ENCODE measurements around the gene HM13.

Gene HM13

DNA sequence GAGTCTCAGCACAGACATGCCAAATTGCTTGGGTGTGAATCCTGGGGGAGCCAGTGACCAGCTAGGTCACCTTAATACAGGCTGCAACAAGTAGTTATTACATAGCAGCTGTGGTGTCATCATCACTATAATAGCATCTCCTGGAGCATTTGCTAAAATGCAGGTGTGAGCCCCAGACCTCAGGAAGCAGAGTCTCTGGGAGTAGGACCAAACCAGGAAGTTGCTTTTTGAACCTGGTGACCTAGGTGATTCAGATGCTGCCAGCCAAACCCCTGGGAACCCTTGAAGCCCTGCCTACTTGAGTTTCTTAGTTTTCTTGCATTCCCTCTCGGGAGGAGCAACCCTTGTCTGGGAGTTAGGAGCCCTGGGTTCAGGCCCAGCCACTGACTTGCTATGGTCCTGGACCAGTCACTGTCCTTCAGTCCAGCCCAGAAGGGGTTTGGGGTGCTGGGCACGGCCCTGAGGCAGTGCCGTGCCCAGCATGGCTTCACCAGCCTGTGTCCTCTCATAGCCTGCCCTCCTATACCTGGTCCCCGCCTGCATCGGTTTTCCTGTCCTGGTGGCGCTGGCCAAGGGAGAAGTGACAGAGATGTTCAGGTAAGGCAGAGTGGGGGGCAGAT, 51.6 kb downstream of the HM13 start:
- Histone ChIP-seq H3K4me1 (ENCODE audit: low read depth, poor library complexity, severe bottlenecking) (peaks cover 100% of the 10 kb centered on the region), H3K27ac (peak overlapping the region; percentile 88), H3K4me3 (IDR thresholded peaks at IDR 0.05; ENCODE audit: insufficient read depth, low read depth, low read length) (no peak overlapping the region), H3K36me3 (ENCODE audit: insufficient read depth) (no peaks in the 10 kb centered on the region), H3K9ac (no peak overlapping the region), H3K79me2 (ENCODE audit: insufficient read depth, low read depth) (no peaks in the 10 kb centered on the region), H4K20me1 (ENCODE audit: insufficient read depth) (no peaks in the 10 kb centered on the region), H3K4me2 (peak overlapping the region; percentile 58), H2AFZ (ENCODE audit: low read depth) (no peak overlapping the region), H3K27me3 (ENCODE audit: insufficient read depth, low read depth) (no peaks in the 10 kb centered on the region)
- TF ChIP-seq, protein P1, sequence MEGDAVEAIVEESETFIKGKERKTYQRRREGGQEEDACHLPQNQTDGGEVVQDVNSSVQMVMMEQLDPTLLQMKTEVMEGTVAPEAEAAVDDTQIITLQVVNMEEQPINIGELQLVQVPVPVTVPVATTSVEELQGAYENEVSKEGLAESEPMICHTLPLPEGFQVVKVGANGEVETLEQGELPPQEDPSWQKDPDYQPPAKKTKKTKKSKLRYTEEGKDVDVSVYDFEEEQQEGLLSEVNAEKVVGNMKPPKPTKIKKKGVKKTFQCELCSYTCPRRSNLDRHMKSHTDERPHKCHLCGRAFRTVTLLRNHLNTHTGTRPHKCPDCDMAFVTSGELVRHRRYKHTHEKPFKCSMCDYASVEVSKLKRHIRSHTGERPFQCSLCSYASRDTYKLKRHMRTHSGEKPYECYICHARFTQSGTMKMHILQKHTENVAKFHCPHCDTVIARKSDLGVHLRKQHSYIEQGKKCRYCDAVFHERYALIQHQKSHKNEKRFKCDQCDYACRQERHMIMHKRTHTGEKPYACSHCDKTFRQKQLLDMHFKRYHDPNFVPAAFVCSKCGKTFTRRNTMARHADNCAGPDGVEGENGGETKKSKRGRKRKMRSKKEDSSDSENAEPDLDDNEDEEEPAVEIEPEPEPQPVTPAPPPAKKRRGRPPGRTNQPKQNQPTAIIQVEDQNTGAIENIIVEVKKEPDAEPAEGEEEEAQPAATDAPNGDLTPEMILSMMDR (conservative IDR thresholded peaks at IDR 0.05; ENCODE audit: low read depth, low read length), result no peak

DNA sequence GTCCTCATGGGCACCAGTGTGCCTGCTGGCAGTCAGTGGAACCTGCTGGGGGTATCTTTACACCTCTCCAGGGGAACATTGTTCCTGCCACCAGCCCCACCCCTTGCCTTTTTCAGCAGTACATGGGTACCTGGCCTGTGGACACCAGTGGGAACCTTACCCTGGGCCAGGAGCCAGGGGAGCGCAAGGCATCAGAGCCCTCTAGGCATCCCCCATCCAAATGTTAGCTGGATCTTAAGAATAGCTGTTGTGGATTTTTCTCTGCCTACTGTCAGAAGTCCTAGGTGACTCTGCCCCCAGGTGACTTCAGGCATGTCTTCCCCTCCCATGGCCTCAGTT, 52.0 kb downstream of the HM13 start:
- peak overlapping the region; percentile 88 for H3K27ac ChIP-seq

DNA sequence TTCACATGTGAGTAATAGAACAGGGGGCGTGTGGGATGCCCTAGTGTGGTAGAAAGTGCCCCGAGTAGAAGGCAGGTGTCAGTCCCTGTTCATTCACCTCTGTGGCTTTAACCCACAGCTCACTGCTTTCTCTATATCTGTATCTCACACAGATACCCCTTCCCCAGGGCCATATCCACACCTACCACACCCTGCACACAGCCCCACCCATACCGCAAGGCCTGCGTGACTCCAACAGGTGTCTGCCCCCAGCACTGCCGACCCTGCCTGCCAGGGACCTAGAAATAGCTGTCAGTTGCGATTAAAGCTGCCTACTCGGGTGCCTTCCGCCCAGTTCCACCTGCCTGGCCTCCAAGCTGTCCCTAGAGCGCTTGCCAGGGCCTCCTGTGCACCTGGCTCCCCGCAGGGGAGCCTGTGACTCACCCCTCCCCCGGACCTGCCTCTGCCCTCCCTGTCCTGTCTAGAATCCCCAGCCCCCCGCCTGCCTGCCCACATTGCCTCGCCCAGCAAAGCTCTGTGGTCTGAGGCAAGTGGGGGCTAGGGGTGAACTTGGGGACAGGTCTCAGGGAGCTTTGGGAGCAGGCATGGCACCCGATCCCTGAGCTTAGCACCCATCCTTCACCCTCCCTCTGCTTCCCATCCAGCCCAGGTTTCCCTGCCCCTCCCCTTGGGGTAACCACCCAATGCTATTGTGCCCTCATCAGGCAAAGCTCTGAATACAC, 52.6 kb downstream of the HM13 start:
- H4K20me1 ChIP-seq (ENCODE audit: insufficient read depth), result no peaks in the 10 kb centered on the region
- peak overlapping the region; percentile 88 for H3K27ac ChIP-seq
- H3K4me3 ChIP-seq (IDR thresholded peaks at IDR 0.05; ENCODE audit: insufficient read depth, low read depth, low read length), result no peak overlapping the region
- no peak overlapping the region for H2AFZ ChIP-seq (ENCODE audit: low read depth)
- H3K79me2 ChIP-seq (ENCODE audit: insufficient read depth, low read depth), result no peaks in the 10 kb centered on the region
- peak overlapping the region; percentile 58 for H3K4me2 ChIP-seq
- H3K4me1 ChIP-seq (ENCODE audit: low read depth, poor library complexity, severe bottlenecking), result peaks cover 100% of the 10 kb centered on the region
- no peaks in the 10 kb centered on the region for H3K36me3 ChIP-seq (ENCODE audit: insufficient read depth)
- H3K9ac ChIP-seq, result peak overlapping the region; percentile 22; the same call in 1 of the 2 replicates
- no peaks in the 10 kb centered on the region for H3K27me3 ChIP-seq (ENCODE audit: insufficient read depth, low read depth)
- TF ChIP-seq, protein P1 (conservative IDR thresholded peaks at IDR 0.05; ENCODE audit: low read depth, low read length), result 0 out of 2 replicates have a peak, but pooled peaks have one; percentile 23

More for the DNA sequence above, 52.0 kb downstream of the HM13 start:
- H3K36me3 ChIP-seq (ENCODE audit: insufficient read depth), result no peaks in the 10 kb centered on the region
- TF ChIP-seq, protein P1 (conservative IDR thresholded peaks at IDR 0.05; ENCODE audit: low read depth, low read length), result no peak
- H3K27me3 ChIP-seq (ENCODE audit: insufficient read depth, low read depth), result no peaks in the 10 kb centered on the region
- H3K9ac ChIP-seq, result no peak overlapping the region
- no peaks in the 10 kb centered on the region for H3K79me2 ChIP-seq (ENCODE audit: insufficient read depth, low read depth)
- no peaks in the 10 kb centered on the region for H4K20me1 ChIP-seq (ENCODE audit: insufficient read depth)
- H3K4me3 ChIP-seq (IDR thresholded peaks at IDR 0.05; ENCODE audit: insufficient read depth, low read depth, low read length), result no peak overlapping the region
- H3K4me2 ChIP-seq, result peak overlapping the region; percentile 58
- H2AFZ ChIP-seq (ENCODE audit: low read depth), result no peak overlapping the region
- peaks cover 100% of the 10 kb centered on the region for H3K4me1 ChIP-seq (ENCODE audit: low read depth, poor library complexity, severe bottlenecking)

DNA sequence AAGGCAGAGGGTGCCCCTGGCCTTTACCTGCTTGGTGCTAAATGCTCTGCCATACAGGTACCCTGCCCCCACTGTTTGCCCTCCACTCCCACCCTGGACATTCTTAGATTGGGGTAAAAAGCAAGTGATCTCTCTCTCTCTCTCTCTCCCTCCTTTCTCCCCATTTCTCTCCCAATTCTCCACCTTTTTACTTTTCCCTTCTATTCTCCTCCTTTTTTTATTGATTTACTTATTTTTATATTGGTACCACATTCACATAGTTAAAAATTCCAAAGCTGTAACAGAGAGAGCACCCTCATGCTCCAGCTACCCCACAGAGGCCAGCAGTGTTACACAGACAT, 53.1 kb downstream of the HM13 start:
- Histone ChIP-seq H3K9ac (peak overlapping the region; percentile 22; the same call in 1 of the 2 replicates), H3K79me2 (ENCODE audit: insufficient read depth, low read depth) (no peaks in the 10 kb centered on the region), H3K4me2 (peak overlapping the region; percentile 58), H3K4me1 (ENCODE audit: low read depth, poor library complexity, severe bottlenecking) (peaks cover 100% of the 10 kb centered on the region), H4K20me1 (ENCODE audit: insufficient read depth) (no peaks in the 10 kb centered on the region), H3K27me3 (ENCODE audit: insufficient read depth, low read depth) (no peaks in the 10 kb centered on the region), H3K36me3 (ENCODE audit: insufficient read depth) (no peaks in the 10 kb centered on the region), H3K27ac (peak overlapping the region; percentile 88), H2AFZ (ENCODE audit: low read depth) (no peak overlapping the region), H3K4me3 (IDR thresholded peaks at IDR 0.05; ENCODE audit: insufficient read depth, low read depth, low read length) (no peak overlapping the region)
- TF ChIP-seq, protein P1 (conservative IDR thresholded peaks at IDR 0.05; ENCODE audit: low read depth, low read length), result peak; percentile 34; the same call in 1 of the 2 replicates

Measured in KMS-11 (cell line).